ES-I3 (cell line): Measurements from ENCODE around the gene EPSTI1.
"Not testable (repeated sequence)": the region's sequence is repeated elsewhere in the genome, so short reads cannot be mapped to it uniquely, and the experiment has no call there.

Experiments used
- H3K36me3 ChIP-seq: 2 replicates; pipeline ENCODE4 v1.6.1; 2013; ENCODE audit warnings: mild to moderate bottlenecking, low read length, control low read depth, moderate library complexity; ENCODE audit not compliant: insufficient read depth
- H3K4me1 ChIP-seq: 2 replicates; pipeline ENCODE4 v1.6.1; 2013; ENCODE audit warnings: mild to moderate bottlenecking, control low read depth, low read length; ENCODE audit not compliant: insufficient read depth
- H3K9ac ChIP-seq: 2 replicates; pipeline ENCODE4 v1.6.1; 2013; ENCODE audit warnings: low read depth, mild to moderate bottlenecking, low read length, moderate library complexity
- H3K9me3 ChIP-seq: 2 replicates; pipeline ENCODE4 v1.6.1; 2013; ENCODE audit warnings: mild to moderate bottlenecking, low read length, moderate library complexity; ENCODE audit not compliant: control insufficient read depth, insufficient read depth

The EPSTI1 gene

GRCh38 chr13:42994878-42995277 is 2.8 kb upstream of the EPSTI1 start:
- Histone ChIP-seq H3K4me1 (no peaks in the 10 kb centered on the region), H3K9me3 (no peaks in the 10 kb centered on the region), H3K9ac (no peak overlapping the region), H3K36me3 (no peaks in the 10 kb centered on the region)

- Histone ChIP-seq H3K36me3 (no peaks in the 10 kb centered on the region), H3K9ac (peak overlapping the region; percentile 47; the same call in 1 of the 2 replicates)
Measured at GRCh38 chr13:42992764-42993122, 702 bp upstream of the EPSTI1 start.

GRCh38 chr13:42991233-42991897 is 676 bp downstream of the EPSTI1 start:
- not testable (repeated sequence) for H3K36me3 ChIP-seq, H3K9me3 ChIP-seq, H3K4me1 ChIP-seq
- H3K9ac ChIP-seq: peak overlapping the region; percentile 47; the same call in 1 of the 2 replicates

More at GRCh38 chr13:42992764-42993122, 702 bp upstream of the EPSTI1 start:
- Histone ChIP-seq H3K4me1 (no peaks in the 10 kb centered on the region), H3K9me3 (no peaks in the 10 kb centered on the region)

- no peaks in the 10 kb centered on the region for H3K36me3 ChIP-seq
- peaks cover 6% of the 10 kb centered on the region for H3K4me1 ChIP-seq
- no peaks in the 10 kb centered on the region for H3K9me3 ChIP-seq
- H3K9ac ChIP-seq: no peak overlapping the region; the same call in 1 of the 2 replicates
Measured at GRCh38 chr13:42990291-42991232, 1.5 kb downstream of the EPSTI1 start.

- H3K36me3 ChIP-seq: no peaks in the 10 kb centered on the region
- no peak overlapping the region for H3K9ac ChIP-seq
- H3K9me3 ChIP-seq: no peaks in the 10 kb centered on the region
- peaks cover 13% of the 10 kb centered on the region for H3K4me1 ChIP-seq
Measured at GRCh38 chr13:42986176-42986574, 5.9 kb downstream of the EPSTI1 start.

GRCh38 chr13:42985312-42986175 is 6.5 kb downstream of the EPSTI1 start:
- H3K4me1 ChIP-seq: peaks cover 13% of the 10 kb centered on the region
- no peaks in the 10 kb centered on the region for H3K36me3 ChIP-seq
- H3K9me3 ChIP-seq: no peaks in the 10 kb centered on the region
- H3K9ac ChIP-seq: no peak overlapping the region

- H3K36me3 ChIP-seq: no peaks in the 10 kb centered on the region
- H3K9me3 ChIP-seq: no peaks in the 10 kb centered on the region
- H3K4me1 ChIP-seq: peaks cover 13% of the 10 kb centered on the region
- H3K9ac ChIP-seq: no peak overlapping the region
Measured at GRCh38 chr13:42984691-42985090, 7.3 kb downstream of the EPSTI1 start.

GRCh38 chr13:42984026-42984425 is 8.0 kb downstream of the EPSTI1 start:
- Histone ChIP-seq H3K36me3 (no peaks in the 10 kb centered on the region), H3K4me1 (peaks cover 13% of the 10 kb centered on the region), H3K9me3 (no peaks in the 10 kb centered on the region), H3K9ac (no peak overlapping the region)

GRCh38 chr13:42981853-42982252 is 10.2 kb downstream of the EPSTI1 start:
- Histone ChIP-seq H3K36me3 (no peaks in the 10 kb centered on the region), H3K9ac (no peak overlapping the region), H3K9me3 (no peaks in the 10 kb centered on the region), H3K4me1 (peaks cover 13% of the 10 kb centered on the region)

GRCh38 chr13:42981317-42981716 is 10.7 kb downstream of the EPSTI1 start:
- no peaks in the 10 kb centered on the region for H3K9me3 ChIP-seq
- no peak overlapping the region for H3K9ac ChIP-seq
- H3K36me3 ChIP-seq: no peaks in the 10 kb centered on the region
- H3K4me1 ChIP-seq: peaks cover 13% of the 10 kb centered on the region

- Histone ChIP-seq H3K9ac (no peak overlapping the region), H3K4me1 (0 out of 2 replicates have a peak, but pooled peaks cover 4% of the 10 kb centered on the region), H3K36me3 (no peaks in the 10 kb centered on the region), H3K9me3 (no peaks in the 10 kb centered on the region)
Measured at GRCh38 chr13:42977219-42977659, 14.8 kb downstream of the EPSTI1 start.

GRCh38 chr13:42976066-42976465 is 16.0 kb downstream of the EPSTI1 start:
- Histone ChIP-seq H3K9me3 (no peaks in the 10 kb centered on the region), H3K36me3 (no peaks in the 10 kb centered on the region), H3K9ac (no peak overlapping the region), H3K4me1 (no peaks in the 10 kb centered on the region)

- H3K36me3 ChIP-seq: no peaks in the 10 kb centered on the region
- no peaks in the 10 kb centered on the region for H3K9me3 ChIP-seq
- no peak overlapping the region for H3K9ac ChIP-seq
- H3K4me1 ChIP-seq: peaks cover 6% of the 10 kb centered on the region; the same call in 1 of the 2 replicates
Measured at GRCh38 chr13:42973581-42973980, 18.5 kb downstream of the EPSTI1 start.
